SH-SY5Y (cell line): Measurements from ENCODE around the gene SIK2.

Experiments used
- GATA2 ChIP-seq: IDR thresholded peaks from 2 replicates; pipeline ENCODE4 v1.6.1; 2011; ENCODE audit warnings: mild to moderate bottlenecking, low read depth, low read length
- GATA3 ChIP-seq: IDR thresholded peaks from 2 replicates; pipeline ENCODE4 v1.6.1; 2011; ENCODE audit warnings: low read depth, mild to moderate bottlenecking, low read length, moderate library complexity

The SIK2 gene

DNA sequence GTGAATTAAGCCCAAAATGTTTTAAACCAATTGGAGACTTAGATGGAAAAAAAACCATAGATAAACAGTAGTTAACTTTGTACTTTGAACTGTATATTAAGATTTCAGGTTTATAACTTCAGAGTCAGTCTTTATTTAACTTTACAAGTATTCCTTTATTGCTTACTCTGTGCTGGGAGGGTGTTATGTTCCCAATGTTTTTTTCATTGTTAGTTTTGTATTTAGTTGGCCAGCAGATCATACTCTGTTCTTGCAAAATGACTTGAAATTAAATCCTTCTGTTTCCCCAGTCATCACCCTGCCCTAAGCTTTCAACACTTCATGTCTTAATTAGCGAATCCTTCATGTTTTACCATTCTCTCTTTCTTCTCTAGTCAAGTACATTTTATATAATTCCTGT lies 25.3 kb downstream of the SIK2 start:
- no peak for TF ChIP-seq GATA3
- no peak for TF ChIP-seq GATA2

DNA sequence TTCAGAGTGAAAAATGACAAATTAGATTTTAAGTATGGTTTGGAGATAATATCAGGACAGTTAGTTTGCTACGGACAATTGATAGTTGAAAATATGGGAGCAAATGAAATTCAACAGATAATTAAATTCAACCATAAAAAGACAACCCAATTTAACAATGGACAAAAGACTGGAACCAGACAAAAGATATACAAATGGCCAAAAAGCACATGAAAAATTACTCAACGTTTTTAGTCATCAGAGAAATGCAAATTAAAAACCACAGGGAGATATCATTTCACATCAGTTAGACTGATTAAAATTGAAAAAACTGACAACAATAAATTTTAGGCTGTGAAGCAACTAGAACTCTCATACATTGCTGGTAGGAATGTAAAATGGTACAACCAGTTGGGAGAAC lies 27.2 kb downstream of the SIK2 start:
- TF ChIP-seq GATA2 (no peak), GATA3 (0 out of 2 replicates have a peak, but pooled peaks have one; percentile 50)

DNA sequence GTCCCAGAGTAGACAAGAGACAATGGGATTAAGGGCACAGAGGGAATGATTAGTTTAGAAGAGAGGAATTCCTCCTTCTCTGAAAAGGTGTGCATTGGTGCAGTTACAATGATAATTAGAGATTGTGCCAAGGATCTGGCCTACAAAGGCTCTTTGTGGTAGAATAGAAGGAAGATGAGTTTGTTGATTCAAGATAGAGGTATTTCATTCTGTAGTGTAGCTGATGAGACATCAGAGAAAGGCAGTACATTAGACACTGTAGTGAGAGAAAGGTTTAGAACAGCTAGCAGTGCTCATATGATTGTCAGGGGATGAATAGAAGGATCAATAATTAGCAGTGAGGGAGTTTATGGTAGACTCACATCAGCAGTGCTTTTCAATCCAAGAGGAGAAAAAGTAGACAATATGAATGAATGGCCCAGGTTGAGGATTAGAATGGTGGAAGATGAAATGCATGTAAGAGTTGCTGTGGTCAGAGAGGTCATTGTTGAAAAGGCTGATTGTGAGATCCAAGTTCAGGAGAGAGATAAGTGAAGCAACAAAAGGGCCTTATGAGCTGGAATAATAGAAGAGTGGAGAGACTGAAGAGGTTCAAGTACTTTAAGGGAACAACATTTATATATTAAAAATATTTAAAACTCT lies 28.9 kb downstream of the SIK2 start:
- TF ChIP-seq GATA3: no peak
- TF ChIP-seq GATA2: no peak

DNA sequence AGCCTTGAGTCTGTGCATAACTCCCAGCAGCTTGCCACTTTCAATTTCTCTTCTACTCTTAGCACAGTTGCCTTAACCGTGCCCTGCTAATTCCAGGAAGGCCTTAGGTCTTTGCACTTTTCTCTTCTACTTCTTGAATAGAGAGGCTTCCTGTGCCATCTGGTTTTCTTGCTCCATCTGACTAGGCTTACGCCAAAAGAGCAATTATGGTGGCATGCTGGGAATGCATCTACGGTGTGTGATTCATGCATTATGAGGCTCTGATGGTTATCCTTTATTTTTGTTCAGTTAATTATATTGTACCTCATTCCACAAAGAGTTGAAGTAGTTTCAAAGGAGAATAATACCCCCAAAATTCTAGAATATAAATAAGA lies 29.4 kb downstream of the SIK2 start:
- no peak for TF ChIP-seq GATA2
- no peak for TF ChIP-seq GATA3

DNA sequence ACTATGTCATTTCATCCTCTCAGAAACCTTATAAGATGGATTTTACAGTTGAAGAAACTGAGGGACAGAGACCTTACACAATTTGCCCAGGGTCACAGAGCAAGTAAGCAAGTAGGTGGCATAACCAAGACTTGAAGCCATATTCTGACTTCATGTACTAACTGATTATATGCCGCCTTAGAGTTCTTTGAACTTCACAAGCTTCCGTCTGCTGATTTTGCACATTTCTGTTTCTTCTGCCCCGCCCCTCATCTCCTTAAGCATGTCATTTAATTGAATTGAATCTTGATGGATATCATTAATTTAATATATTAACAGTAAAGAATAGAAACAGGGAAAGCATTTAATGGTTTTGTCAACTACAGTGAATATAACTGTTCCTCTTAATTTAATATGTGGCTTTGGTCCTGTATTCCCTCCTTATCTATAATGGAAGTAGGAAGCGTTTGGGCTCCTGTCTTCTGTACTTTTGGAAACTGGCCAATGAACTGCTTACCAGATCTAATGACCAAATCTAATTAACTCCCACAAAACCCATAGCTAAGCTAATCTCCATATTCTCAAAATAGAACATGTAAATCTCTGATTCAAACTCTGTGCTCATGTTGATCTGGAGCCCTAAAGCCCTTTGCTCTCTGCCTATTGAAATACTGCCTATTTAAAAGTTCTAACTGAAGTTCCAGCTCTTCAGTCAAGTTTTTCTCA lies 30.4 kb downstream of the SIK2 start:
- no peak for TF ChIP-seq GATA3
- 0 out of 2 replicates have a peak, but pooled peaks have one; percentile 11 for TF ChIP-seq GATA2

DNA sequence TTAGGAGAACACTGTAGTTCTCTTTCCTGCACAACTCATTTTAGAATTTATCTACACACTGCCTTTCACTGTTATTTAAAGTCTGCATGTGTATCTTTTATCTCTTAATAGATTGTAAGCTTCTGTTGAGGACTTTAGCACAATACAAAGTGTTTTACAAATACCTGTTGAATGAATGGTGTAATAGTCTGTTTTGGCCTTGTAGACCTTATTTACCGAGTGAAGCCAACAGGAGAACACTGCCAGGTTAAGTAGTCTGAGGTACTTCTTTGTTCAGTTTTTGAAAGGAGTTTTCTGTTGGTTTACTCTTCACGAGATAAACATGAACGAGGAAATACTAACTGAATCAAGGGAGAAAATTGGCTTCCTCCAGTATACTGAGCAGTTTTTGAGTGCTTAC lies 31.0 kb downstream of the SIK2 start:
- TF ChIP-seq GATA2: no peak
- TF ChIP-seq GATA3: no peak

DNA sequence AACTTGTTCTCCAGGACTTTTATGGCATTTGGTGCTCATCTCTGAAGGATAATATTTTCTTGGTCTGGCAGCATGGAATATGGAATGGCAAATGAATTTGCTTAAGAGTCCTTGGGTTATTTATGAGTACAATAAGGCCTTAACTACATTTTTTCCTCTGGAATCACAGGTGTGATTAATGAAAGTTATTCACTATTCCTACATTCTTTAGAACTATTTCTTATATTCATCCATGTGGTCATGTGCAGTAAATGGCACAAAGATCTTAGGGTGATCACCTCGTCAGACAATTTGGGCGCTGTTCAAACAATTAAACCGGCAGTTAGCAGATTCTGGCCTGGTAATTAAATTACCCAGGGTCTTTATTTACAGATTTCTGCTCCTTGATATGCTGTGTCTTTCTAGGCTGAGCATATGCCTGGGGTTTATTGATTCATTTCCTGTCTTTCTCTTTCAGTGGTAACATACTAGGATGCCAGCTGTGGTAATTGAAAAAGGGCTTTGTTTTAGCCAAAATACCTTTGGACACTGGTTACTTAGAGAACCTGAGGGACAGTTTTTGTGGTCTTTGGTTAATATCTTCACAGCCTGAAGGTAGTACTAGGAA lies 31.6 kb downstream of the SIK2 start:
- TF ChIP-seq GATA2 (no peak), GATA3 (no peak)

DNA sequence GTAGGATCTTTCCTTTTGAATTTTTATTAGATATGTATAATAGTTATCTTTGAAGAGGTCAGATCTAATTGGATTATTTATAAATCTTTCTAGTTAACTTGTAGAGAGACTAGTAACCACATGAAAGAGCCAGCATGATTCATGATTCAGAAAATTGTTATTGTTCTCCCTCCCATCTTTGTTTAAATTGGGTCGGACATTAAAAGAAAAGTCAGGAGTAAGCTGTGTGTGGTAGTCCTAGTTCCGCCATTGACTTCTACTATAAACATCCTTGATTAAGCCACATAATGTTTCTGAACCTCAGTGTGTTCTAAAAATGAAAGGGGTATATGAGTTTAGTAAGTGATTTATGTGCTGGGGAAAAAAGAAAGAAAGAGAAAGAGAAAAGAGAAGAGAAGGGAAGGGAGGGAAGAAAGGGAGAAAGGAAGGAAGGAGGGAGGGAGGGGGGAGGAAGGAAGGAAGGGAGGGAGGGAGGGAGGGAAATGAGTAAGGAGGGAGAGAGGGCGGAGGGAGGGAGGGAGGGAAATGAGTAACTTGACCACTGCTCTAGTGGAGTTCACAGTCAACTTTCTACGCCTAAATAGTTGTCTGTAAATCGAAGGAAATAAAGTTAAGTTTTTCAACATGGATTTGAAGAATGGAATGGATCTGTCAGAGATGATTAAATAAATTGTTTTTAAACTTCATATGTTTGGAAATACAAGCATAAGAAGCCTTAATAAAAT lies 32.9 kb downstream of the SIK2 start:
- TF ChIP-seq GATA3: no peak
- no peak for TF ChIP-seq GATA2

DNA sequence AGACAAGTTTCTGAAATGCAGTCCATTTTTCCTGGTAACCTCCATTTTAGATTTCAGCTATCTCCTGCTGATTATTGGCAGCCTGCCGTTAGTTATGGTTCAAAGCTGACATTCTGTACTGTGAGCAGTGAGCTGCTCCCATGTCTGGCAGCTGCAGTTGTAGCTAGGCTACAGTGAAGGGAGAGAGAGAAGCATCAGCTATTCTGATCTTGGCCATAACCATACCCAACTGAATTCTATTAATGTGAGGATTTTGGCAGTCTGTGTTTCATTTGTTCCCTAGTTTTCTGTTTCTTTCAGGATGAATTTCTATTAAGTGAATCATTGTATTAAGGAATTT lies 33.4 kb downstream of the SIK2 start:
- TF ChIP-seq GATA2: peak; percentile 66
- TF ChIP-seq GATA3: no peak

DNA sequence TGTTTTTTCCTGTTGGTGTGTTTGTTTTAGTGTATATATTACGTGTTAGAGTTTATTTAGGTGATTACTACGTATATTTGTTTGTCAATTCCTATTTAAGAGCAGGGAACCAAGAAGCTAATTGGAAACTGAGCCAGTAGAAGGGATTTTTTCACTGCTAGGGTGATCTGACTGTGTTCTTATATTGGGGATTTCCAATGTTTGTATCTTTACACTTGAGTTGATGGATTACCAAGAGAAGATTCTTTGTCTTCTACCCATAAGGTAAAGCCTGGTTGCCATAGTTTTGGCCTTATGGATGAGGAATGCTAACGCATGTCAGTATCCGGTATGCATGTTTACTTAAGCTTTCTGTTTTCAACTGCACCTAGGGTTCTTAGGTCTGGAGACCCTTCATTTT lies 35.6 kb downstream of the SIK2 start:
- TF ChIP-seq GATA2 (no peak), GATA3 (no peak)

DNA sequence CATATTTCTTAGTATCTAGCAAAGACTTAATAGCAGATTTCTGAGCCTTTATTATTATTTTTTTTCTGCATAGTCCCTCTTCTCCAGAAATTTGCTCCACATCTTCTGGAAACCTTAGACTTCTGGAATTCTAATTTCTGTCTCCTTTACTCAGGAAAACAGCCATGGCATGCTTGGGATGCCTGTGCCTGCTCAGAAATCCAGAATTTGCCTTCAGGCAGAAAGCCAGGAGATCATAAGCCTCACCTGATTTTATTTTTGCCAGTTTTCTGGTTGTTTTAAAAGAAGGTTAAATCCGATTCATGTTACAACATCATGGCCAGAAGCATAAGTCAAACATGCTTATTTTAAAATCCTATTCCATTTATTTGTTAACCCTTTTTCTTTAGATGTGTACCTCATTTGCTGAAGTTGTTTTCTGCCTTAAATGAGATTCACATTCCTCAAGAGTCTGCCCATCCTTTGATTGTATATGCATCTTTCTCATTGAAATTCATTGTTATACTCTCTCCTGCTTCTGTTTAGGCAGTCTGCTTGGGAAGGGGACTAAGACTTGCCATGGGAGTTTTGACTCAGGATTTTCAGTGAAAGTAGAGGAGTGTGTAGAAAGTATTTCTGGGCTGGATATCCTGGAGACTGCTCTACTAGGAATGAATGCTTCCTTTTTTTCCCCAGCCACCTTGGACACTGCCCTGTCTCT lies 37.1 kb downstream of the SIK2 start:
- no peak for TF ChIP-seq GATA3
- TF ChIP-seq GATA2: no peak

DNA sequence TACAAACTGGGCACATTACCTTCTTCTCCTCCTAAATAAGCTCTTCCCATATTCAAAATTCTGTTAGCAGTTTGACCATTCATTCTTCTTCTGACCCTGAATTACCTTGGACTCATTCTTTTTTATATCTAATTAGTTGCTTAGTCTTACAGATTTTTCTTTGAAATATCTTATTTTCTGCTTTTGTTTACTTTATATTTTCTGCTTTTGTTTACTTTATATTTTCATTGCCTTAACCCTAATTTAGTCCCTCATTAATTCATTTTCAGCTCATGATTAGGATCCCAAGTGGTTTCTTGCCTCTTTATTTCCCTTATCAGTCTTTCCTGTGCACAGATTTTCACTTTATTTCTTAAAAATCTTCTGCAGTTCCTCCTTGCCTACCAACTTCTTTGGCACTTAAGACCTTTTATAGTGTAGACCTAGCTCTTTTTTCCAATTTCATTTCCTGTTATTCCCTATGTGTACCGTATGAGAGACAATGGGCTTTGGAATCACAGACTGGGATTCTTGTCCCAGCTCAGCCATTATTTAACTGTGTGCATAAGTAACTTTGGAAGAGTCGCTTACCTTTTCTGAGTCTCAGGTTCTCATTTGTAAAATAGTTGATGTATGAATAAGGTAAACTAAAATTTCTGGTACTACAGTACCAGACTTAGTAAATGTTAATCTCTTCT lies 39.2 kb downstream of the SIK2 start:
- TF ChIP-seq GATA3 (no peak), GATA2 (no peak)

DNA sequence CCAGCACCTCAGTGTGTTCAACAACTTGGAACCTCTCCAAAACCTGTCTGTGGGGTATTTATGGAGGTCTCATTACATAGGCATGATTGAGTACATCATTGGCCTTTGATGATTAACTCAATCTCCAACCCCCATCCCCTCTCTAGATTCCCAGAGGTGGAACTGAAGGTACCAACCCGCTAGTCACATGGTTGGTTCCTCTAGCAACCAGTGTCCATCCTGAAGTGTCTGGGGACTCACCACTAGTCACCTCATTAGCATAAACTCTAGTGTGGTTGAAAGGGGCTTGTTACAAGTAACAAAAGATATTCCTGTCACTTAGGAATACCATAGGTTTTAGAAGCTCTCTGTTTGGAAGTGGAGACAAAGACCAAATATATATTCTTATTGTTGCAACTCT lies 40.3 kb downstream of the SIK2 start:
- TF ChIP-seq GATA3 (no peak), GATA2 (no peak)
